Adrenal gland (tissue), 12 donors: Measurements from ENCODE around the gene PRDM16. TPM values are rescaled to one million over a fixed set of nuclear protein-coding genes. Genes with fewer than 3 reads are reported as not detected.
A peak's percentile ranks its signal among the peaks of the same experiment; 100 is the strongest.

Experiments used
- DNase-seq, 7 donors: peaks; one replicate each; pipeline ENCODE4 v3.0.0-alpha.2; 2019 to 2020
- H3K27ac ChIP-seq, 5 donors: fragments of 200-600 bp; sonication (generic) in 4 of 5; 1 replicate in 3 of 5; 2 replicates in 2 of 5; pipeline versions ENCODE4 v1.5.1 to v1.8.0; 2016 to 2020; ENCODE audit warnings: mild to moderate bottlenecking in 1 of 5
- H3K27me3 ChIP-seq: fragments of 200-600 bp; 2 replicates; pipeline ENCODE4 v1.8.0; 2021
- H3K36me3 ChIP-seq, 2 donors: fragments of 200-600 bp; replicated peaks in 1 of 2; 1 replicate in 1 of 2; 2 replicates in 1 of 2; pipeline versions ENCODE4 v1.5.1 to v1.8.0; 2018 to 2022
- H3K4me1 ChIP-seq, 2 donors: fragments of 200-600 bp; replicated peaks in 1 of 2; 1 replicate in 1 of 2; 2 replicates in 1 of 2; pipeline versions ENCODE4 v1.5.1 to v1.8.0; 2018 to 2021
- H3K4me3 ChIP-seq, 4 donors: fragments of 200-600 bp; sonication (generic) in 3 of 4; one replicate each; pipeline ENCODE4 v1.5.1; 2016 to 2018
- H3K9me3 ChIP-seq, 3 donors: fragments of 200-600 bp; sonication (generic) in 1 of 3; replicated peaks in 1 of 3; 1 replicate in 2 of 3; 2 replicates in 1 of 3; pipeline versions ENCODE4 v1.5.1 to v1.8.0; 2016 to 2021
- CTCF ChIP-seq, 6 experiments: fragments of 450-650 bp in 4 of 6; fragments of 200-600 bp in 2 of 6; sonication (generic) in 1 of 6; IDR thresholded peaks; 1 replicate in 5 of 6; 2 replicates in 1 of 6; pipeline versions ENCODE4 v1.5.1 to v1.8.0; 2016 to 2021; ENCODE audit warnings: antibody characterized with exemption in 6 of 6, mild to moderate bottlenecking in 2 of 6, moderate library complexity in 1 of 6
- POLR2A ChIP-seq, 2 donors: fragments of 450-650 bp; IDR thresholded peaks; one replicate each; pipeline ENCODE4 v1.6.1; 2017; ENCODE audit warnings: antibody characterized with exemption in 2 of 2, mild to moderate bottlenecking in 2 of 2, moderate library complexity in 1 of 2
- WGBS, 4 donors: extraction: QIAGEN DNeasy Blood & Tissue Kit in 2 of 4; methylation state at CpG; one replicate each; pipeline versions ENCODE4 v1.1.5 to v1.1.7; 2013 to 2017; 5-methylcytosine and 5-hydroxymethylcytosine counted together
- intact Hi-C, 2 donors: fragments of 100-400 bp; cut with DNase I; formaldehyde crosslinking; loops; one replicate each; pipeline versions ENCODE4 v1.14.1 to v1.15.0; 2022 to 2023
- polyA plus RNA-seq, 3 donors: library from polyadenylated mRNA; stranded (reverse); fragments of 200-250 nt in 2 of 3; fragments of 350-450 nt in 1 of 3; fragmentation: Illumina TruSeq in 1 of 3; extraction: RNeasy Lipid Tissue Mini Kit (QIAGEN cat#74804) in 1 of 3; gene quantifications; one replicate each; pipeline ENCODE4 v1.2.3, GENCODE V29; 2013 to 2014
- total RNA-seq, 9 donors: library from RNA; depleted of rRNA in 4 of 9; stranded (reverse); fragments of >200 nt in 4 of 9; fragments of 120-200 nt in 1 of 9; fragmentation: NEBNext Ultra II Directional in 1 of 9; extraction: Animal tissue kit (Norgen Biotek cat#: 25700) in 1 of 9; gene quantifications; one replicate each; pipeline versions ENCODE4 v1.1.0 to v1.2.4, GENCODE V29; 2013 to 2023
- donor health status: healthy with polysubstance abuse.
- donor health status: Bipolar disorder and iron deficiency.
- donor health status: DM: yes; HTN: yes; CAD: no.
- donor health status: DM: no; HTN: no; CAD: no.
- donor health status: DM: no; HTN: no; CAD: no.
- donor health status: DM: yes; HTN: yes; CAD: no.

The PRDM16 gene
- total and polyA plus RNA-seq, 12 donors = 0.04 to 2.8 (median 0.61) TPM; not detected in 1

DNA sequence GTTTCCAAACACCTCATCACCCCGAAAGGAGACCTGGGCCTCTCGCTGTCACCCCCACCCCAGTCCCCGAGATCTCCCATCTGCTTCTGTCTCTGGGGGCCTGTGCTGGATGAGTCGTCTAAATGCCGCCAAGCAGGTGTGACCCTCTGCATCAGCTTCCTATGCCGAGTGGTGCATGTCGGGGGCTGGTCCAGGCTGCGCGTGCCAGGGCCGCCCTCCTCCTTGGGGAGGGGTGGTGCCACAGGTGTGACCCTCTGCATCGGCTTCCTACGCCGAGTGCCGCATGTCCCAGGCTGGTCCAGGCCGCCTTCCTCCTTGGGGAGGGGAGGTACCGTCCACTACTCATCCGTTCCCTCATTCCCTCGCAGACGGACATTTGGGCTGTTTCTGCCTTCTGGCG lies 115.7 kb downstream of the PRDM16 start:
- Histone ChIP-seq H3K36me3 (no peaks in the 10 kb centered on the region), H3K27ac (no peak overlapping the region), H3K4me3 (no peak overlapping the region), H3K9me3 (no peaks in the 10 kb centered on the region), H3K4me1 (no peaks in the 10 kb centered on the region), H3K27me3 (peaks cover 4% of the 10 kb centered on the region)
- TF ChIP-seq POLR2A (IDR thresholded peaks at IDR 0.05) (no peak), CTCF (IDR thresholded peaks at IDR 0.05) (no peak)
- 88 to 91% (median 90%) methylated on average over 17 to 20 of the region's 20 CpGs for WGBS, 4 donors
- DNase-seq = no peak
- intact Hi-C loops = no loop called here

GRCh38 chr1:3185896-3186525 lies 117.0 kb downstream of the PRDM16 start:
- no peak overlapping the region for H3K27ac ChIP-seq
- H3K9me3 ChIP-seq = no peaks in the 10 kb centered on the region
- DNase-seq = no peak
- peaks cover 4% of the 10 kb centered on the region for H3K27me3 ChIP-seq
- H3K4me1 ChIP-seq = no peaks in the 10 kb centered on the region
- H3K4me3 ChIP-seq = no peak overlapping the region
- no peak for TF ChIP-seq CTCF (IDR thresholded peaks at IDR 0.05)
- no peak for TF ChIP-seq POLR2A (IDR thresholded peaks at IDR 0.05)
- no peaks in the 10 kb centered on the region for H3K36me3 ChIP-seq
- WGBS, 4 donors = 60 to 79% (median 73%) methylated on average over 11 to 38 of the region's 38 CpGs; no CpG with 5 or more reads in 1 of the 4 donors
- intact Hi-C loops = no loop called here

DNA sequence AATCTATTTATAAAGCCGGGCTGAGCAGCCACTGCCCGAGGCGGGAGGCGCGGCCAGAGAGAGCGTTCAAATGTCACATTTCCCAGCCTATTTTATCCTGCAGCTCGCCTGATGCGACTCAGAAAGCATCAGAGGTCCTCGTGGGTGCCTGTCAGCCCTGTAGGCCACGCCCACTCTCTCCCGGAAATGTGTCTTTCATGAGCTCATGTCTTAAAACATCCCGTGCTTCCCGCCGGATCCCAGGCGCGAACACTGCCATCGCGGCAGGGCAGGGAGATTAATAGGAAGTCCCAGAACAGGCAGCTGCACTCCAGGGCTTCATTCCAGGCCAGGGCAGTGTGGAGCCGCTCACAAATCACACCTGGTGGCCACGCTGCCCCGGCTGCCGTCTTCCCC lies 117.5 kb downstream of the PRDM16 start:
- intact Hi-C loops = no loop called here
- H3K4me3 ChIP-seq = no peak overlapping the region
- 49 to 65% (median 59%) methylated on average over 15 to 22 of the region's 22 CpGs for WGBS, 4 donors
- peak overlapping the region in 1 of 5 donors; percentile 10 for H3K27ac ChIP-seq
- no peaks in the 10 kb centered on the region for H3K36me3 ChIP-seq
- peaks cover 4% of the 10 kb centered on the region for H3K27me3 ChIP-seq
- H3K9me3 ChIP-seq = no peaks in the 10 kb centered on the region
- H3K4me1 ChIP-seq = no peaks in the 10 kb centered on the region
- DNase-seq = peak in 6 of 7 donors; percentile 25 to 89 (median 58)
- no peak for TF ChIP-seq CTCF (IDR thresholded peaks at IDR 0.05)
- TF ChIP-seq POLR2A (IDR thresholded peaks at IDR 0.05) = no peak

DNA sequence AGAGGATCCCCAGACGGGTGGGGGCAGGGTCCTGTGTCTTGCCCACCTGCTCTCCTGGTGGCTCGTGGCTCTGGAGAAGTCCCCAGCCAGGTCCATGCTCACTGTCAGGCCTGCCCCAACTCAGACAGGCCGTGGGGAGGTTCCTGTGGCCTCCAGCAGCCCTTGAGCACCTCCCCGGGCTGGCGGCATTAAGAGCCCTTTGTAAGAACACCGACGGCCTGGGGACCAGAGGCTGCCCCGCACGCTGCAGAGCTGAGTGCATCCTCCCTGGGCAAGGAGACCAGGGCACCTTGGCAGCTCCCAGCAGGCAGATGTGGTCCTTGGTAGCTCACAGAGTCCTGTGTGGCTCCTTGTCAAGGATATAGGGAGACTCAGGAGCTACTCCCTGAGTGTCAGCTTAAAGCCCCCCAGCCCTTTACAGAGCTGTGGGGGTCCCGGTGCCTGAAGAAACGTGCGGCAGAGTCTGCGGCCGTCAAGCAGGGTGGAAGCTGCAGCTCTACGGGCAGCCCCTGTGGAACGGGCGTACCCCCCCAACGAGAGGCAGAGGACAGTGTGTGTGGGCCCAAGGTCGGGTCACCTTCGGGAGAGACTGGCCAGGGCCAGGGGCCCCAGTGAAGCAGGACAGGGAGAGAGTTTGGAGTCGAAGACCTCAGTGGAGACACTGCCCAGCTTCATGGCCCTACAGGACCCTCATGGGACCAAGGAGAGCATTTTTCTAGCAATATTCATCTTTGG lies 118.6 kb downstream of the PRDM16 start:
- no peak overlapping the region for H3K4me3 ChIP-seq
- DNase-seq = no peak
- no peaks in the 10 kb centered on the region for H3K9me3 ChIP-seq
- intact Hi-C loops = no loop called here
- H3K27ac ChIP-seq = no peak overlapping the region
- 73 to 82% (median 80%) methylated on average over 12 to 21 of the region's 21 CpGs for WGBS, 4 donors
- no peaks in the 10 kb centered on the region for H3K36me3 ChIP-seq
- no peaks in the 10 kb centered on the region for H3K4me1 ChIP-seq
- H3K27me3 ChIP-seq = peaks cover 4% of the 10 kb centered on the region
- no peak for TF ChIP-seq POLR2A (IDR thresholded peaks at IDR 0.05)
- no peak for TF ChIP-seq CTCF (IDR thresholded peaks at IDR 0.05)
